K562 (cell line): ENCODE data around the gene MKS1. TPM values are rescaled to one million over a fixed set of nuclear protein-coding genes. Genes with fewer than 3 reads are reported as not detected.

Source experiments
- ATAC-seq: fragments of 200-7000 bp; cut with Tn5 transposase; 3 replicates; pipeline ENCODE4 v1.9.1; 2020; ENCODE audit warnings: moderate library complexity
- BruUV-seq: library from RNA; stranded (reverse); fragments of 400-500 nt; replicated peaks from 2 replicates; lab custom pipeline; 2021; lab: Mats Ljungman, UMichigan
- CTCF ChIA-PET: fragments of 300-600 bp; formaldehyde crosslinking; extraction: SDS; loops from one replicate; lab custom pipeline; 2021; ENCODE audit warnings: low intra/inter-chr PET ratio; lab: Yijun Ruan, JAX
- POLR2A ChIA-PET: fragments of 300-600, 350-650 bp; sonication (Branson Sonifier 250); formaldehyde crosslinking; extraction: SDS; loops from one replicate; lab custom pipeline; 2021; ENCODE audit warnings: antibody characterized with exemption, inconsistent platforms; lab: Yijun Ruan, JAX
- DNase-seq, 4 experiments: peaks; one replicate each; pipeline versions ENCODE4 v3.0.0 to v3.0.0-alpha.2; 2011 to 2018; ENCODE audit warnings: low spot score in 3 of 4, mixed read lengths in 3 of 4; ENCODE audit errors: extremely low read depth in 1 of 4
- FAIRE-seq: peaks from 2 replicates; lab custom pipeline; 2011; peaks lifted over from hg19 to GRCh38; lab: Jason Lieb, UNC
- H2AFZ ChIP-seq: 2 replicates; pipeline ENCODE4 v1.6.0; 2011; ENCODE audit warnings: low read depth, low read length, control low read depth, inconsistent platforms
- H3K27ac ChIP-seq: fragments of 200-600 bp; 3 replicates; pipeline ENCODE4 v1.8.0; 2011; ENCODE audit warnings: low read depth, mild to moderate bottlenecking, control low read depth, inconsistent platforms, low read length, moderate library complexity, mixed read lengths; ENCODE audit errors: extremely low read depth
- H3K27me3 ChIP-seq, 2 experiments: fragments of 300-600 bp in 1 of 2; 2 replicates in 1 of 2; 3 replicates in 1 of 2; pipeline versions ENCODE4 v1.6.0 to v1.8.0; 2011; ENCODE audit warnings: inconsistent platforms in 2 of 2, low read length in 2 of 2, mild to moderate bottlenecking in 1 of 2, mixed read lengths in 1 of 2, moderate library complexity in 1 of 2; ENCODE audit not compliant: control insufficient read depth in 2 of 2, insufficient read depth in 2 of 2
- H3K36me3 ChIP-seq: fragments of 300-600 bp; 3 replicates; pipeline ENCODE4 v1.8.0; 2011; ENCODE audit warnings: mild to moderate bottlenecking, low read length, inconsistent platforms; ENCODE audit not compliant: control insufficient read depth, insufficient read depth
- H3K4me1 ChIP-seq, 2 experiments: fragments of 200-600 bp in 1 of 2; replicated peaks in 1 of 2; 2 replicates in 1 of 2; 3 replicates in 1 of 2; pipeline versions ENCODE4 v1.5.1 to v1.8.0; 2011; ENCODE audit warnings: inconsistent platforms in 2 of 2, low read length in 2 of 2, mild to moderate bottlenecking in 1 of 2, mixed read lengths in 1 of 2, moderate library complexity in 1 of 2; ENCODE audit not compliant: control insufficient read depth in 2 of 2, insufficient read depth in 2 of 2
- H3K4me2 ChIP-seq: 2 replicates; pipeline ENCODE4 v1.6.1; 2011; ENCODE audit warnings: low read length, control low read depth, inconsistent platforms, mixed read lengths; ENCODE audit not compliant: insufficient read depth
- H3K4me3 ChIP-seq: fragments of 200-600 bp; sonication (generic), shearing (Covaris generic); 2 replicates; pipeline ENCODE4 v1.5.1; 2016; ENCODE audit warnings: control low read depth, inconsistent platforms
- H3K79me2 ChIP-seq: fragments of 200-600 bp; 3 replicates; pipeline ENCODE4 v1.8.0; 2011; ENCODE audit warnings: low read length, inconsistent platforms; ENCODE audit not compliant: control insufficient read depth, insufficient read depth
- H3K9ac ChIP-seq, 2 experiments: 2 replicates each; pipeline versions ENCODE4 v1.6.0 to v1.6.1; 2011; ENCODE audit warnings: low read depth in 2 of 2, low read length in 2 of 2, control low read depth in 1 of 2, inconsistent platforms in 1 of 2, mild to moderate bottlenecking in 1 of 2, mixed read lengths in 1 of 2; ENCODE audit not compliant: insufficient read depth in 1 of 2
- H3K9me1 ChIP-seq: one replicate; pipeline ENCODE4 v1.6.0; 2011; ENCODE audit warnings: inconsistent platforms, mild to moderate bottlenecking, low read length, moderate library complexity; ENCODE audit not compliant: control insufficient read depth, insufficient read depth
- H3K9me3 ChIP-seq: replicated peaks from 2 replicates; pipeline ENCODE4 v1.5.1; 2011; ENCODE audit warnings: low read depth, low read length, inconsistent platforms; ENCODE audit not compliant: control insufficient read depth, insufficient read depth
- H4K20me1 ChIP-seq: replicated peaks from 2 replicates; pipeline ENCODE4 v1.6.1; 2011; ENCODE audit warnings: low read length, inconsistent platforms, mixed read lengths; ENCODE audit not compliant: control insufficient read depth, insufficient read depth
- CEBPB ChIP-seq: fragments of 450-650 bp; IDR thresholded peaks from 2 replicates; pipeline ENCODE4 v1.6.1; 2016; ENCODE audit warnings: missing genetic modification characterization, missing compliant biosample characterization
- SMARCE1 ChIP-seq: fragments of 450-650 bp; IDR thresholded peaks from 2 replicates; pipeline ENCODE4 v1.7.1; 2016; ENCODE audit warnings: mild to moderate bottlenecking
- ZFP30 ChIP-seq: fragments of 250-450 bp; sonication (Bioruptor Pico); IDR thresholded peaks from 2 replicates; pipeline ENCODE4 v1.8.0; 2022; ENCODE audit warnings: moderate library complexity, mild to moderate bottlenecking, inconsistent platforms, borderline replicate concordance
- ZNF316 ChIP-seq: fragments of 450-650 bp; IDR thresholded peaks from 2 replicates; pipeline ENCODE4 v1.6.1; 2016
- WGBS: fragments of 100-300 bp; shearing (Covaris generic); methylation state at CpG from one replicate; pipeline ENCODE4 v1.1.6; 2016; ENCODE audit warnings: low coverage, mixed read lengths; ENCODE audit not compliant: insufficient coverage; ENCODE audit errors: missing lambda C conversion rate; 5-methylcytosine and 5-hydroxymethylcytosine counted together
- in situ Hi-C: fragments of 300-500 bp; cut with MboI; formaldehyde crosslinking; loops from 4 replicates; pipeline ENCODE4 v1.15.0; 2018; ENCODE audit warnings: inconsistent platforms, mixed read lengths
- intact Hi-C: fragments of 100-400 bp; cut with micrococcal nuclease; formaldehyde crosslinking; loops from 2 replicates; pipeline ENCODE4 v1.14.2; 2022
- polyA plus RNA-seq, 8 experiments: library from polyadenylated mRNA; depleted of rRNA in 4 of 8; stranded (reverse) in 5 of 8; unstranded in 3 of 8; fragments of >200 nt; fragmentation: Nextera tagmentation in 2 of 8; fragmentation: Illumina TruSeq in 1 of 8; extraction: Ambion mirVana in 2 of 8; extraction: Trizol in 1 of 8; gene quantifications; 2 replicates each; pipeline versions ENCODE4 v1.2.1 to v1.2.3, GENCODE V29; 2011 to 2014; ENCODE audit warnings: inconsistent platforms in 1 of 8, missing spikeins in 1 of 8
- total RNA-seq, 7 experiments: library from RNA; depleted of rRNA in 6 of 7; stranded (reverse); fragments of >200 nt in 6 of 7; fragmentation: Illumina TruSeq in 2 of 7; extraction: Trizol in 2 of 7; gene quantifications; 2 replicates each; pipeline versions ENCODE4 v1.2.1 to v1.2.3, GENCODE V29; 2011 to 2021; ENCODE audit warnings: low replicate concordance in 1 of 7
- TF ChIP-seq, protein P1 (sequence below): sonication (generic); formaldehyde crosslinking; IDR thresholded peaks from 2 replicates; pipeline ENCODE4 v1.8.1; 2023; ENCODE audit warnings: missing genetic modification reagents, mild to moderate bottlenecking, borderline replicate concordance

Gene MKS1
- total and polyA plus RNA-seq, 9 of the 15 experiments (the other 6 are each of a cell fraction or from before 2014, with no cell fraction given) = 16.3 to 31.0 (median 25.9) TPM

DNA sequence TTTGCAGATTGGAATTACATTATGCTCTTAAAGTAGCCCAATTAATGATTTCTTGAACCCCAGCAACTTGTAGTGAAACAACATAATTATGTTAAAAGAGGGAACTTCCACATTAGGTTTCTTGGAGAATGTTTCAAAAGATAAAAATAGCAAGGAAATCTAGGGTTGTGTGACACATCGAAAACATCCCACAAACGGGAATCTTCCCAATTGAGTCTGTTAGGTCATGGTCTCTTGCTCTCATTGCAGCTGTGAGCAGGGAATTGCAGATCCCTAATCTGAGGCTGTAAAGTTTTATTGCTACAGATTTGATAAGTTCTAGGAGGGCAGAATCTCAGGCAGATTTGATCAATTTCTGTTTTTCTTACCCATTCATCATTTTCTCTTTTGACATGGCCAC, 12.6 kb upstream of the MKS1 start (continued):
- TF ChIP-seq, protein P1, sequence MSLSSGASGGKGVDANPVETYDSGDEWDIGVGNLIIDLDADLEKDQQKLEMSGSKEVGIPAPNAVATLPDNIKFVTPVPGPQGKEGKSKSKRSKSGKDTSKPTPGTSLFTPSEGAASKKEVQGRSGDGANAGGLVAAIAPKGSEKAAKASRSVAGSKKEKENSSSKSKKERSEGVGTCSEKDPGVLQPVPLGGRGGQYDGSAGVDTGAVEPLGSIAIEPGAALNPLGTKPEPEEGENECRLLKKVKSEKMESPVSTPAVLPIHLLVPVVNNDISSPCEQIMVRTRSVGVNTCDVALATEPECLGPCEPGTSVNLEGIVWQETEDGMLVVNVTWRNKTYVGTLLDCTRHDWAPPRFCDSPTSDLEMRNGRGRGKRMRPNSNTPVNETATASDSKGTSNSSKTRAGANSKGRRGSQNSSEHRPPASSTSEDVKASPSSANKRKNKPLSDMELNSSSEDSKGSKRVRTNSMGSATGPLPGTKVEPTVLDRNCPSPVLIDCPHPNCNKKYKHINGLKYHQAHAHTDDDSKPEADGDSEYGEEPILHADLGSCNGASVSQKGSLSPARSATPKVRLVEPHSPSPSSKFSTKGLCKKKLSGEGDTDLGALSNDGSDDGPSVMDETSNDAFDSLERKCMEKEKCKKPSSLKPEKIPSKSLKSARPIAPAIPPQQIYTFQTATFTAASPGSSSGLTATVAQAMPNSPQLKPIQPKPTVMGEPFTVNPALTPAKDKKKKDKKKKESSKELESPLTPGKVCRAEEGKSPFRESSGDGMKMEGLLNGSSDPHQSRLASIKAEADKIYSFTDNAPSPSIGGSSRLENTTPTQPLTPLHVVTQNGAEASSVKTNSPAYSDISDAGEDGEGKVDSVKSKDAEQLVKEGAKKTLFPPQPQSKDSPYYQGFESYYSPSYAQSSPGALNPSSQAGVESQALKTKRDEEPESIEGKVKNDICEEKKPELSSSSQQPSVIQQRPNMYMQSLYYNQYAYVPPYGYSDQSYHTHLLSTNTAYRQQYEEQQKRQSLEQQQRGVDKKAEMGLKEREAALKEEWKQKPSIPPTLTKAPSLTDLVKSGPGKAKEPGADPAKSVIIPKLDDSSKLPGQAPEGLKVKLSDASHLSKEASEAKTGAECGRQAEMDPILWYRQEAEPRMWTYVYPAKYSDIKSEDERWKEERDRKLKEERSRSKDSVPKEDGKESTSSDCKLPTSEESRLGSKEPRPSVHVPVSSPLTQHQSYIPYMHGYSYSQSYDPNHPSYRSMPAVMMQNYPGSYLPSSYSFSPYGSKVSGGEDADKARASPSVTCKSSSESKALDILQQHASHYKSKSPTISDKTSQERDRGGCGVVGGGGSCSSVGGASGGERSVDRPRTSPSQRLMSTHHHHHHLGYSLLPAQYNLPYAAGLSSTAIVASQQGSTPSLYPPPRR = no peak
- no peak for TF ChIP-seq ZFP30 (CRISPR knock-in tag)
- TF ChIP-seq SMARCE1 = no peak

DNA sequence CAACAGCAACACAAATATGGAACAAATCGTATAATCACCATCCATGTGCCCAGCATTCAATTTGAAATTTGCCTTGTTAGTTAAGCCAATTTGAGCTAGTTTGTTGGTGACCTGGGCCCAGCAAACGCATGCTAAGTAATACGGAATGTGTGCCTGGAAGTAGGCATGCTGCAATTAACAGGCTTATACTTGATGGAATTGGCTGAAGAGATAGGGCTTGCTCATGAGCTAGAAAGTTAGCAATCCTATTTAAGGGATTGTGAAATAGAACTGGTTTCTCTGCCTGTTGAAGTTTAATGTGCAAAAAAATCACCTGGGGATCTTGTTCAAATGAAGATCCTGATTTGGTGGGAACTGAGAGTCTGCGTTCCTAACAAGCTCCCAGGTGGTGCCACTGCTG, 10.8 kb upstream of the MKS1 start:
- H3K9me3 ChIP-seq = no peaks in the 10 kb centered on the region
- intact Hi-C loops (no loop called here), in situ Hi-C loops (no loop called here)
- CTCF ChIA-PET = no interaction called here
- no peaks in the 10 kb centered on the region for H3K9me1 ChIP-seq
- POLR2A ChIA-PET = interaction anchor here (0.6 to 1.3 kb wide), 3 partner anchors 8 to 133 kb away, joined by 3 to 4 read pairs (median 3); partner anchors contain the start of gene LPO
- peaks cover 0 to 12% of the 10 kb centered on the region in 2 experiments; a peak in 3 of 5 replicates for H3K4me1 ChIP-seq
- H3K27ac ChIP-seq = no peak overlapping the region
- FAIRE-seq = no peak
- H3K4me3 ChIP-seq = no peak overlapping the region
- no TSS peak for BruUV-seq
- H3K36me3 ChIP-seq = no peaks in the 10 kb centered on the region
- peak; percentile 35; the same call in 1 of the 2 replicates for TF ChIP-seq CEBPB (tag)
- no peak for TF ChIP-seq ZNF316
- H3K4me2 ChIP-seq = no peak overlapping the region
- no peak for ATAC-seq
- peaks cover 0 to 5% of the 10 kb centered on the region in 2 experiments; a peak in 1 of 5 replicates for H3K27me3 ChIP-seq
- H3K9ac ChIP-seq = no peak overlapping the region
- WGBS = 47% methylated on average over 4 of the region's 4 CpGs
- no peaks in the 10 kb centered on the region for H3K79me2 ChIP-seq
- no peak overlapping the region for H2AFZ ChIP-seq
- no peaks in the 10 kb centered on the region for H4K20me1 ChIP-seq
- DNase-seq = no peak
